A549 treated with DMSO at 1 μM for 4 hours (cell line): Measurements from ENCODE around the gene NUDT1. TPM values are rescaled to one million over a fixed set of nuclear protein-coding genes. Genes with fewer than 3 reads are reported as not detected.

ENCODE experiments used
- total RNA-seq: library from RNA; stranded (reverse); fragments of 200-300 nt; extraction: Qiagen RNA extraction; gene quantifications from 5 replicates; pipeline ENCODE4 v1.2.3, GENCODE V29; 2022; ENCODE audit warnings: low read depth

Gene NUDT1
- 88.3 to 105 TPM (median 95.4 TPM) in 5 replicates for total RNA-seq

GRCh38 chr7:2241580-2242540 lies at the start of gene NUDT1, which contains the start of gene MRM2:
NUDT1 (plus strand) TSS chr7:2242226; CDS start chr7:2244575, 2,349 bp downstream.
MRM2 (minus strand) TSS chr7:2242205; CDS start chr7:2242169, 36 bp downstream.

DNA sequence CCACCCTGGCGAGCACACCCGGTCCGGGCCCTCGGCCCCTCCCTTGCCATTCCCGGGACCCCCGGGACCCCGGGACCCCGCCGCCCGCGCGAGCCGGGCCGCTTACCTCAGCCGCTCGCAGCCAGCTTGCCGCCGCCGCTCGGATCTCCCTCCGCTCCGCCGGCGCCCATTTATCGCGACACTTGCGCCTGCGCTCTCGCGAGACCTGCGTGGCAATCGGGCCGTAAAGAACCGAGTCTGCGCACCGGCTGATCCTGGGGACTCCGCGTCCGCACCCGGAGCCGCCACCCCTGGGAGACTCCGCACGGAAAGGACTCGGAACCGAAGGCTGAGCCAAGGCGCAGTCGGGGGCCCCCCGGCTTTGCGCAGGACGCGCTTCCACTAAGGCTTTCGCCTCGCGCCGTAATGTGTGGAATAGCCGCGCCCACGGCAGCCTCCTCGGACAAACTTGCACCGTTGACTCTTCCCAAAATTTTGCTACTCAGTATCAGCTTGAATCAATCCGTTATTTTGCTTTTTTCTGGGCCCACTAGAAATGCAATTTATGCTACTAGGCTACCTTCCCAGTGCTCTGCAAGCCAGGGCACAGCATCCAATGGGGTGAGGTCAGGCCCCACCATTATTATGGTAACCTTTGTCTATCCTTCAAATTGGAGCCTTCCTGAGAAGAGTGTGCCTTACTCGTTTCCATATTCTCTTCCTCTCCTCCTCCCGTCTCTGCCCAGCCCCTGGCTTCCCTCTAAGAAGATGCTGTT lies 9.1 kb upstream of the NUDT1 start, which contains the start of gene MAD1L1:
Gene MAD1L1, minus strand, starts transcription at position 180 of the 755 bp plus-strand sequence. CDS start 2,812 bp downstream, outside the sequence.

Other genes with a start within 250 kb of the NUDT1 start
- 12.8 to 28.0 TPM (median 22.7 TPM) in 5 replicates for gene MAD1L1, start 9.3 kb upstream of the NUDT1 start, total RNA-seq
- 50.5 to 58.6 TPM (median 54.4 TPM) in 5 replicates for gene MRM2, start within 50 bp of the NUDT1 start, total RNA-seq
- gene SNX8, start 72.2 kb downstream of the NUDT1 start, total RNA-seq = 38.1 to 69.3 TPM (median 65.8 TPM) in 5 replicates
- 223 to 278 TPM (median 232 TPM) in 5 replicates for gene EIF3B, start 112.6 kb downstream of the NUDT1 start, total RNA-seq
- gene CHST12, start 161.4 kb downstream of the NUDT1 start, total RNA-seq = 6.5 to 13.8 TPM (median 12.2 TPM) in 5 replicates
- not detected in 5 replicates for gene GRIFIN, start 234.2 kb downstream of the NUDT1 start, total RNA-seq